ENCODE measurements around the gene PIP4K2B. TPM values are rescaled to one million over a fixed set of nuclear protein-coding genes. Genes with fewer than 3 reads are reported as not detected.

PIP4K2B gene
- 10 to 100 TPM; 49.4 to 52.6 TPM for total RNA-seq

GRCh38 chr17:38799501-38800236 lies at the start of gene PIP4K2B:
Gene PIP4K2B, minus strand, starts transcription at chr17:38799556. Its CDS starts 132 bp downstream, at chr17:38799424.
- H3K36me3 Mint-ChIP-seq (ENCODE audit: low read depth): peaks cover 49% of the 10 kb centered on the region
- H3K27ac Mint-ChIP-seq: peak within 1 kb of the TSS; percentile 91
- peak within 1 kb of the TSS; percentile 87 for H3K4me3 Mint-ChIP-seq
- H3K9me3 Mint-ChIP-seq: no peaks in the 10 kb centered on the region
- peaks cover 36% of the 10 kb centered on the region for H3K4me1 Mint-ChIP-seq
- CTCF ChIA-PET: interaction anchor here (1.2 kb wide), 1 partner anchor 21 kb away, joined by 3 read pairs; no protein-coding TSS in a partner anchor
- H3K27me3 Mint-ChIP-seq: no peaks in the 10 kb centered on the region
- peak; percentile 92 for DNase-seq
- POLR2A ChIA-PET: no interaction called here

GRCh38 chr17:38848557-38848891 lies 49.2 kb upstream of the PIP4K2B start:
- Mint-ChIP-seq H3K27me3 (no peaks in the 10 kb centered on the region), H3K9me3 (no peaks in the 10 kb centered on the region), H3K4me1 (peaks cover 35% of the 10 kb centered on the region), H3K36me3 (ENCODE audit: low read depth) (peaks cover 61% of the 10 kb centered on the region), H3K4me3 (no peak overlapping the region), H3K27ac (no peak overlapping the region)
- ChIA-PET POLR2A (no interaction called here), CTCF (no interaction called here)
- no peak for DNase-seq

- Mint-ChIP-seq H3K4me3 (no peak overlapping the region), H3K27me3 (no peaks in the 10 kb centered on the region), H3K4me1 (peaks cover 7% of the 10 kb centered on the region), H3K27ac (no peak overlapping the region), H3K36me3 (ENCODE audit: low read depth) (peaks cover 20% of the 10 kb centered on the region), H3K9me3 (no peaks in the 10 kb centered on the region)
- CTCF ChIA-PET: interaction anchor here (1.5 kb wide), 1 partner anchor 12 kb away, joined by 3 read pairs; no protein-coding TSS in a partner anchor
- DNase-seq: no peak
- POLR2A ChIA-PET: interaction anchor here (0.8 kb wide), 1 partner anchor 390 kb away, joined by 3 read pairs; no protein-coding TSS in a partner anchor
Measured at GRCh38 chr17:38844261-38844757, 45.0 kb upstream of the PIP4K2B start.

- POLR2A ChIA-PET: interaction anchor here (0.5 to 1.3 kb wide), 3 partner anchors 9 to 74 kb away, joined by 3 to 5 read pairs (median 4); partner anchors contain the start of gene RPL23
- Mint-ChIP-seq H3K36me3 (ENCODE audit: low read depth) (peaks cover 8% of the 10 kb centered on the region), H3K9me3 (no peaks in the 10 kb centered on the region), H3K4me3 (peak overlapping the region; percentile 95), H3K4me1 (peaks cover 36% of the 10 kb centered on the region), H3K27ac (peak overlapping the region; percentile 99), H3K27me3 (no peaks in the 10 kb centered on the region)
- CTCF ChIA-PET: interaction anchor here (0.6 to 1.3 kb wide), 3 partner anchors 27 to 371 kb away, joined by 3 to 4 read pairs (median 3); no protein-coding TSS in a partner anchor
- no peak for DNase-seq
Measured at GRCh38 chr17:38825762-38826247, 26.4 kb upstream of the PIP4K2B start.

GRCh38 chr17:38824899-38825761 lies 25.8 kb upstream of the PIP4K2B start, which contains the start of gene CWC25:
Gene CWC25, minus strand, starts transcription at chr17:38825321. Its CDS starts 138 bp downstream, at chr17:38825183.
- DNase-seq: peak; percentile 94
- H3K4me1 Mint-ChIP-seq: peaks cover 36% of the 10 kb centered on the region
- ChIA-PET CTCF (interaction anchor here (0.6 to 1.3 kb wide), 3 partner anchors 28 to 372 kb away, joined by 3 to 4 read pairs (median 3); no protein-coding TSS in a partner anchor), POLR2A (interaction anchor here (1.3 kb wide), 1 partner anchor 29 kb away, joined by 5 read pairs; the partner anchor contains the start of gene RPL23)
- H3K4me3 Mint-ChIP-seq: peak within 1 kb of the TSS; percentile 95
- H3K36me3 Mint-ChIP-seq (ENCODE audit: low read depth): peaks cover 14% of the 10 kb centered on the region
- H3K9me3 Mint-ChIP-seq: no peaks in the 10 kb centered on the region
- no peaks in the 10 kb centered on the region for H3K27me3 Mint-ChIP-seq
- H3K27ac Mint-ChIP-seq: peak within 1 kb of the TSS; percentile 99

- DNase-seq: peak; percentile 26
- Mint-ChIP-seq H3K36me3 (ENCODE audit: low read depth) (peaks cover 31% of the 10 kb centered on the region), H3K27me3 (no peaks in the 10 kb centered on the region), H3K9me3 (no peaks in the 10 kb centered on the region), H3K27ac (no peak overlapping the region), H3K4me1 (peaks cover 8% of the 10 kb centered on the region), H3K4me3 (no peak overlapping the region)
- ChIA-PET CTCF (no interaction called here), POLR2A (no interaction called here)
Measured at GRCh38 chr17:38815576-38816193, 16.3 kb upstream of the PIP4K2B start.

- ChIA-PET CTCF (interaction anchor here (1.4 kb wide), 1 partner anchor 48 kb away, joined by 3 read pairs; no protein-coding TSS in a partner anchor), POLR2A (no interaction called here)
- no peaks in the 10 kb centered on the region for H3K27me3 Mint-ChIP-seq
- no peak overlapping the region for H3K4me3 Mint-ChIP-seq
- DNase-seq: no peak
- no peak overlapping the region for H3K27ac Mint-ChIP-seq
- no peaks in the 10 kb centered on the region for H3K9me3 Mint-ChIP-seq
- no peaks in the 10 kb centered on the region for H3K4me1 Mint-ChIP-seq
- peaks cover 47% of the 10 kb centered on the region for H3K36me3 Mint-ChIP-seq (ENCODE audit: low read depth)
Measured at GRCh38 chr17:38809828-38810227, 10.5 kb upstream of the PIP4K2B start.

- Mint-ChIP-seq H3K4me3 (peak overlapping the region; percentile 81), H3K27me3 (no peaks in the 10 kb centered on the region), H3K36me3 (ENCODE audit: low read depth) (peaks cover 49% of the 10 kb centered on the region), H3K9me3 (no peaks in the 10 kb centered on the region), H3K4me1 (peaks cover 36% of the 10 kb centered on the region), H3K27ac (peak overlapping the region; percentile 79)
- CTCF ChIA-PET: interaction anchor here (1.6 kb wide), 1 partner anchor 20 kb away, joined by 4 read pairs; no protein-coding TSS in a partner anchor
- DNase-seq: no peak
- POLR2A ChIA-PET: no interaction called here
Measured at GRCh38 chr17:38800237-38800760, 943 bp upstream of the PIP4K2B start.

- peaks cover 37% of the 10 kb centered on the region for H3K4me1 Mint-ChIP-seq
- no peaks in the 10 kb centered on the region for H3K27me3 Mint-ChIP-seq
- peaks cover 49% of the 10 kb centered on the region for H3K36me3 Mint-ChIP-seq (ENCODE audit: low read depth)
- ChIA-PET POLR2A (no interaction called here), CTCF (interaction anchor here (0.9 to 1.6 kb wide), 3 partner anchors 8 to 33 kb away, joined by 3 to 4 read pairs (median 3); no protein-coding TSS in a partner anchor)
- no peaks in the 10 kb centered on the region for H3K9me3 Mint-ChIP-seq
- H3K4me3 Mint-ChIP-seq: peak overlapping the region; percentile 87
- peak overlapping the region; percentile 91 for H3K27ac Mint-ChIP-seq
- peak; percentile 69 for DNase-seq
Measured at GRCh38 chr17:38798614-38799500, 499 bp downstream of the PIP4K2B start.

- ChIA-PET CTCF (interaction anchor here (0.9 to 1.6 kb wide), 2 partner anchors 9 to 32 kb away, joined by 3 to 4 read pairs; no protein-coding TSS in a partner anchor), POLR2A (no interaction called here)
- Mint-ChIP-seq H3K27me3 (no peaks in the 10 kb centered on the region), H3K36me3 (ENCODE audit: low read depth) (peaks cover 45% of the 10 kb centered on the region), H3K4me3 (peak overlapping the region; percentile 87), H3K27ac (peak overlapping the region; percentile 91), H3K9me3 (no peaks in the 10 kb centered on the region), H3K4me1 (peaks cover 37% of the 10 kb centered on the region)
- DNase-seq: no peak
Measured at GRCh38 chr17:38797828-38798227, 1.5 kb downstream of the PIP4K2B start.

GRCh38 chr17:38797158-38797490 lies 2.2 kb downstream of the PIP4K2B start:
- peak overlapping the region; percentile 87 for H3K4me3 Mint-ChIP-seq
- ChIA-PET CTCF (no interaction called here), POLR2A (no interaction called here)
- H3K9me3 Mint-ChIP-seq: no peaks in the 10 kb centered on the region
- peaks cover 46% of the 10 kb centered on the region for H3K36me3 Mint-ChIP-seq (ENCODE audit: low read depth)
- no peak for DNase-seq
- no peaks in the 10 kb centered on the region for H3K27me3 Mint-ChIP-seq
- peaks cover 39% of the 10 kb centered on the region for H3K4me1 Mint-ChIP-seq
- H3K27ac Mint-ChIP-seq: no peak overlapping the region
